ENCODE data around the gene PPDPF. TPM values are rescaled to one million over a fixed set of nuclear protein-coding genes. Genes with fewer than 3 reads are reported as not detected.

Gene PPDPF
- total RNA-seq, 1 experiment from 2014 or later, result 149 TPM

DNA sequence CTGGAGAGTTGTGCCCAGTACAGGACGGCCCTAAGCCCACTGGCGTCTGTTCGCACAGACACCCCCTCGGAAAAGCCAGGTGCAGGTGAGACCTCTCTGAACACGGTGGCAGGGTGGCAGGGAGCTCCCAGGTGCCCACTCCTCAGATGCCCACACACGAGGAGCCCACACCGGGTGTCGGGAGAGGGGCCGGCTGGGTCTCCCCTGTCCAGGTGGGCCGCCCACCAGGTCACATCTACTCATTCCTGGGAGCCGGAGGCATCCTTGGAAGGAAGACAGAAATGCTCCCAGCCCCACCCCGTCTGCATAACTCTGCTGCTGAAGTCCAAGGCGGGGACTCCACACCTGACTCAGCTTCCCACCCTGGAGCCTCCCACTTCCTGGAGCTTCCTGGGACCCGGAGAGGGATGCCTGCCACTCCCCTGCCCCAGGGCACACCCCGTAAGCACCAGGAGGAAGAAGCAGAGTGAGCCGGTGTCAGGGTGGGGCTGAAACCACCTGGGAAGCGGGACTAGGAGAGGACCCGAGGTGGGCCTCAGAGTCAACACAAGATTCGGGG lies 24.5 kb downstream of the PPDPF start:
- Histone ChIP-seq H2AFZ (ENCODE audit: low read length) (no peak overlapping the region), H2AK5ac (ENCODE audit: insufficient read length, low read length) (no peak overlapping the region), H3K9ac (ENCODE audit: extremely low read depth, insufficient read length, low read length) (no peak overlapping the region), H2BK15ac (ENCODE audit: low read depth, low read length) (no peak overlapping the region), H3K23ac (ENCODE audit: insufficient read length, low read depth, low read length) (no peak overlapping the region), H3K27me3 (ENCODE audit: insufficient read depth, low read length) (no peaks in the 10 kb centered on the region), H3K4ac (ENCODE audit: low read depth, low read length) (no peak overlapping the region), H3T11ph (ENCODE audit: low read length) (no peak overlapping the region), H2BK5ac (ENCODE audit: insufficient read length, low read length) (no peak overlapping the region), H4K8ac (replicated peaks; ENCODE audit: insufficient read length, low read depth, low read length) (no peak overlapping the region), H3K4me1 (ENCODE audit: insufficient read depth, low read length) (no peaks in the 10 kb centered on the region; the same call in 1 of the 2 replicates), H3K27ac (ENCODE audit: insufficient read length, low read depth, low read length) (no peak overlapping the region), H3K9me3 (ENCODE audit: control insufficient read depth, low read depth, low read length) (no peaks in the 10 kb centered on the region), H3K79me2 (ENCODE audit: insufficient read depth, low read length) (no peaks in the 10 kb centered on the region), H3K14ac (ENCODE audit: insufficient read depth, low read length) (no peak overlapping the region; the same call in 1 of the 2 replicates), H4K91ac (ENCODE audit: insufficient read length, low read depth, low read length) (no peak overlapping the region), H3K18ac (ENCODE audit: insufficient read length, low read depth, low read length) (no peak overlapping the region), H3K56ac (ENCODE audit: insufficient read length, low read depth, low read length) (no peak overlapping the region), H2BK20ac (ENCODE audit: low read depth, low read length, poor library complexity, severe bottlenecking) (no peak overlapping the region), H3K23me2 (ENCODE audit: insufficient read length, low read depth, low read length, poor library complexity, severe bottlenecking) (no peaks in the 10 kb centered on the region), H4K5ac (ENCODE audit: insufficient read length, low read depth, low read length) (no peak overlapping the region), H2BK120ac (ENCODE audit: low read depth, low read length, poor library complexity, severe bottlenecking) (no peak overlapping the region), H2BK12ac (ENCODE audit: insufficient read length, low read depth, low read length) (no peak overlapping the region), H3K79me1 (ENCODE audit: insufficient read depth, low read depth, low read length, poor library complexity, severe bottlenecking) (no peaks in the 10 kb centered on the region), H4K20me1 (ENCODE audit: control insufficient read depth, insufficient read depth, insufficient read length) (peaks cover 3% of the 10 kb centered on the region), H3K4me2 (ENCODE audit: insufficient read depth, insufficient read length, low read length) (no peak overlapping the region)
- Mint-ChIP-seq H3K27me3 (ENCODE audit: low read depth) (no peaks in the 10 kb centered on the region), H3K36me3 (ENCODE audit: insufficient read depth in 1 of 3, low read depth in 3 of 3) (no peaks in the 10 kb centered on the region; a peak in 1 of 7 replicates), H3K9me3 (no peaks in the 10 kb centered on the region), H3K4me1 (peaks cover 7 to 24% of the 10 kb centered on the region in 2 experiments), H3K4me3 (no peak overlapping the region), H3K27ac (no peak overlapping the region)
- no peak for TF ChIP-seq CTCF (conservative IDR thresholded peaks at IDR 0.05)
- DNase-seq, result no peak
- WGBS (ENCODE audit: extremely low coverage, insufficient read length, low lambda C conversion rate), result no CpG with 5 or more reads among the region's 19 CpGs
